SK-N-SH (cell line): Measurements from ENCODE around the gene SLC35A3. TPM values are rescaled to one million over a fixed set of nuclear protein-coding genes. Genes with fewer than 3 reads are reported as not detected.

Experiments
- CTCF ChIA-PET: fragments of 300-600, 350-600 bp; formaldehyde crosslinking; extraction: SDS; loops from one replicate; lab custom pipeline; 2021; lab: Yijun Ruan, JAX
- POLR2A ChIA-PET: fragments of 350-600 bp; sonication (Branson Sonifier 250); formaldehyde crosslinking; extraction: SDS; loops from one replicate; lab custom pipeline; 2020; ENCODE audit warnings: antibody characterized with exemption, inconsistent platforms; lab: Yijun Ruan, JAX
- DNase-seq: peaks from one replicate; pipeline ENCODE4 v3.0.0; 2012
- H2AFZ ChIP-seq: fragments of 200-600 bp; sonication (generic); 2 replicates; pipeline ENCODE4 v1.8.1; 2016; ENCODE audit warnings: antibody characterized with exemption, mild to moderate bottlenecking, low read depth
- H3F3A ChIP-seq: fragments of 200-600 bp; sonication (generic); replicated peaks from 2 replicates; pipeline ENCODE3; 2016; ENCODE audit warnings: antibody characterized with exemption, mild to moderate bottlenecking; ENCODE audit not compliant: insufficient read depth
- H3K27ac ChIP-seq, 2 experiments: fragments of 200-500 bp in 1 of 2; fragments of 200-600 bp in 1 of 2; sonication (Bioruptor generic) in 1 of 2; sonication (generic), shearing (Covaris generic) in 1 of 2; 2 replicates each; pipeline versions ENCODE4 v1.5.1 to v1.6.1; 2014 to 2016; ENCODE audit warnings: low read depth in 2 of 2, inconsistent platforms in 1 of 2, low read length in 1 of 2, mild to moderate bottlenecking in 1 of 2, mixed read lengths in 1 of 2
- H3K27me3 ChIP-seq: fragments of 200-600 bp; sonication (generic), shearing (Covaris generic); 2 replicates; pipeline ENCODE4 v1.6.1; 2016; ENCODE audit warnings: mixed run types; ENCODE audit not compliant: insufficient read depth
- H3K36me3 ChIP-seq, 2 experiments: fragments of 200-500 bp in 1 of 2; fragments of 200-600 bp in 1 of 2; sonication (Bioruptor generic) in 1 of 2; sonication (generic) in 1 of 2; replicated peaks in 1 of 2; 2 replicates each; pipeline versions ENCODE3 to v1.5.1; 2014 to 2016; ENCODE audit warnings: low read length in 1 of 2, mild to moderate bottlenecking in 1 of 2; ENCODE audit not compliant: insufficient read depth in 2 of 2, control insufficient read depth in 1 of 2
- H3K4me1 ChIP-seq, 2 experiments: fragments of 200-500 bp in 1 of 2; fragments of 200-600 bp in 1 of 2; sonication (Bioruptor generic) in 1 of 2; sonication (generic), shearing (Covaris generic) in 1 of 2; 2 replicates each; pipeline versions ENCODE4 v1.5.1 to v1.6.1; 2014 to 2016; ENCODE audit warnings: low read depth in 1 of 2, low read length in 1 of 2, mixed run types in 1 of 2; ENCODE audit not compliant: insufficient read depth in 2 of 2, control insufficient read depth in 1 of 2
- H3K4me2 ChIP-seq: fragments of 200-600 bp; sonication (generic), shearing (Covaris generic); 2 replicates; pipeline ENCODE4 v1.6.1; 2017; ENCODE audit warnings: mixed run types
- H3K4me3 ChIP-seq, 2 experiments: fragments of 200-500 bp in 1 of 2; fragments of 200-600 bp in 1 of 2; sonication (Bioruptor generic) in 1 of 2; sonication (generic), shearing (Covaris generic) in 1 of 2; 2 replicates each; pipeline versions ENCODE4 v1.5.1 to v1.8.1; 2014 to 2016; ENCODE audit warnings: low read depth in 2 of 2, inconsistent platforms in 1 of 2, low read length in 1 of 2, mild to moderate bottlenecking in 1 of 2, mixed read lengths in 1 of 2, moderate library complexity in 1 of 2
- H3K79me2 ChIP-seq: fragments of 200-600 bp; sonication (generic); 2 replicates; pipeline ENCODE4 v1.8.1; 2017; ENCODE audit warnings: mild to moderate bottlenecking; ENCODE audit not compliant: insufficient read depth
- H3K9ac ChIP-seq: fragments of 200-600 bp; sonication (generic); 2 replicates; pipeline ENCODE4 v1.6.1; 2017; ENCODE audit warnings: mixed run types
- H3K9me2 ChIP-seq: fragments of 200-600 bp; sonication (generic); 2 replicates; pipeline ENCODE4 v1.6.1; 2017; ENCODE audit warnings: mixed run types
- H3K9me3 ChIP-seq: fragments of 200-600 bp; sonication (generic); 2 replicates; pipeline ENCODE4 v1.6.1; 2017; ENCODE audit warnings: mixed run types, mild to moderate bottlenecking, moderate library complexity
- H4K20me1 ChIP-seq: fragments of 200-600 bp; sonication (generic); 2 replicates; pipeline ENCODE4 v1.6.1; 2017; ENCODE audit warnings: mild to moderate bottlenecking, mixed run types; ENCODE audit not compliant: insufficient read depth
- CHD2 ChIP-seq: fragments of 150-350 bp; IDR thresholded peaks from 2 replicates; pipeline ENCODE4 v1.6.1; 2018; ENCODE audit warnings: low read length; ENCODE audit not compliant: partially characterized antibody
- ELF1 ChIP-seq: IDR thresholded peaks from 2 replicates; pipeline ENCODE4 v1.4.0; 2012
- EZH2phosphoT487 ChIP-seq: fragments of 200-600 bp; sonication (generic); IDR thresholded peaks from 2 replicates; pipeline ENCODE4 v1.6.1; 2017; ENCODE audit warnings: low read depth, mixed run types, mild to moderate bottlenecking, antibody characterized with exemption, moderate library complexity, borderline replicate concordance
- FOSL2 ChIP-seq: IDR thresholded peaks from 2 replicates; pipeline ENCODE4 v1.4.0; 2012; ENCODE audit warnings: low read depth, mild to moderate bottlenecking, moderate library complexity, borderline replicate concordance
- FOXM1 ChIP-seq: IDR thresholded peaks from 2 replicates; pipeline ENCODE4 v1.4.0; 2012; ENCODE audit warnings: low read depth, mild to moderate bottlenecking
- GATA2 ChIP-seq: sonication (generic); formaldehyde crosslinking; IDR thresholded peaks from 2 replicates; pipeline ENCODE4 v1.5.0; 2020; ENCODE audit warnings: mild to moderate bottlenecking, missing genetic modification reagents
- JUND ChIP-seq: IDR thresholded peaks from 2 replicates; pipeline ENCODE4 v1.4.0; 2012
- MEF2A ChIP-seq: IDR thresholded peaks from 2 replicates; pipeline ENCODE4 v1.4.0; 2012; ENCODE audit warnings: low read depth, borderline replicate concordance
- NRF1 ChIP-seq: IDR thresholded peaks from 2 replicates; pipeline ENCODE4 v1.6.1; 2012; ENCODE audit warnings: low read depth, mild to moderate bottlenecking, low read length
- PBX3 ChIP-seq: IDR thresholded peaks from 2 replicates; pipeline ENCODE4; 2012
- RAD21 ChIP-seq: IDR thresholded peaks from 2 replicates; pipeline ENCODE4 v1.6.1; 2012; ENCODE audit warnings: mild to moderate bottlenecking, low read length
- REST ChIP-seq: IDR thresholded peaks from 2 replicates; pipeline ENCODE4 v1.6.1; 2012; ENCODE audit warnings: mild to moderate bottlenecking, low read depth, low read length, moderate library complexity
- RFX5 ChIP-seq: IDR thresholded peaks from 2 replicates; pipeline ENCODE4 v1.6.1; 2012; ENCODE audit warnings: mild to moderate bottlenecking, improper control_type of control experiment, low read length
- RXRA ChIP-seq: IDR thresholded peaks from 2 replicates; pipeline ENCODE4 v1.4.0; 2012; ENCODE audit warnings: low read depth, mild to moderate bottlenecking, borderline replicate concordance
- SMC3 ChIP-seq: IDR thresholded peaks from 2 replicates; pipeline ENCODE4 v1.6.1; 2012; ENCODE audit warnings: low read depth, low read length, improper control_type of control experiment
- TCF12 ChIP-seq: IDR thresholded peaks from 2 replicates; pipeline ENCODE4 v1.4.0; 2012
- USF1 ChIP-seq: IDR thresholded peaks from 2 replicates; pipeline ENCODE4 v1.4.0; 2012; ENCODE audit warnings: low read depth, borderline replicate concordance
- USF2 ChIP-seq: fragments of 150-350 bp; IDR thresholded peaks from 2 replicates; pipeline ENCODE4 v1.6.1; 2017; ENCODE audit warnings: antibody characterized with exemption, low read length, low read depth, borderline replicate concordance
- YY1 ChIP-seq: IDR thresholded peaks from 2 replicates; pipeline ENCODE4 v1.4.0; 2012; ENCODE audit warnings: low read depth, mild to moderate bottlenecking
- ZBTB33 ChIP-seq: IDR thresholded peaks from 2 replicates; pipeline ENCODE4 v1.4.0; 2012; ENCODE audit warnings: low read depth, borderline replicate concordance
- WGBS: methylation state at CpG from one replicate; pipeline ENCODE4 v1.1.6; 2017; ENCODE audit warnings: low lambda C conversion rate; 5-methylcytosine and 5-hydroxymethylcytosine counted together
- polyA plus RNA-seq, 3 experiments: library from polyadenylated mRNA; depleted of rRNA; stranded (reverse); fragments of >200 nt; gene quantifications; 2 replicates each; pipeline ENCODE4 v1.2.3, GENCODE V29; 2012

Gene SLC35A3
- polyA plus RNA-seq, 1 of the 3 experiments (the other 2 are of a cell fraction) = 5.7 TPM

GRCh38 chr1:100035214-100035613 is 65.4 kb downstream of the SLC35A3 start:
- no peaks in the 10 kb centered on the region for H3K27me3 ChIP-seq
- H3K79me2 ChIP-seq = peaks cover 30% of the 10 kb centered on the region
- 95% methylated on average over 1 of the region's 1 CpG for WGBS
- no peak overlapping the region for H3K4me3 ChIP-seq
- H3K4me1 ChIP-seq = peaks cover 0 to 5% of the 10 kb centered on the region in 2 experiments; a peak in 2 of 4 replicates
- no peaks in the 10 kb centered on the region for H3K36me3 ChIP-seq
- H3K9ac ChIP-seq = no peak overlapping the region
- H3K27ac ChIP-seq = no peak overlapping the region
- TF ChIP-seq YY1 (no peak), RAD21 (no peak), REST (no peak), ELF1 (no peak), FOSL2 (no peak), FOXM1 (no peak), EZH2phosphoT487 (no peak), ZBTB33 (no peak), TCF12 (no peak), GATA2 (CRISPR knock-in tag) (no peak), MEF2A (no peak), RFX5 (no peak), JUND (no peak), USF2 (no peak), NRF1 (no peak), PBX3 (no peak), SMC3 (no peak), USF1 (no peak), CHD2 (no peak), RXRA (no peak)
- ChIA-PET CTCF (interaction anchor here (0.8 to 1.7 kb wide), 5 partner anchors 47 to 428 kb away, joined by 3 to 5 read pairs (median 3); partner anchors contain the start of gene AGL), POLR2A (no interaction called here)
- H3K9me3 ChIP-seq = no peaks in the 10 kb centered on the region
- no peaks in the 10 kb centered on the region for H3K9me2 ChIP-seq
- no peak for DNase-seq
- no peak overlapping the region for H2AFZ ChIP-seq
- no peak overlapping the region for H3K4me2 ChIP-seq
- peaks cover 13% of the 10 kb centered on the region for H3F3A ChIP-seq
- no peaks in the 10 kb centered on the region for H4K20me1 ChIP-seq
